ENCODE results near the gene TBL2.

The TBL2 gene

DNA sequence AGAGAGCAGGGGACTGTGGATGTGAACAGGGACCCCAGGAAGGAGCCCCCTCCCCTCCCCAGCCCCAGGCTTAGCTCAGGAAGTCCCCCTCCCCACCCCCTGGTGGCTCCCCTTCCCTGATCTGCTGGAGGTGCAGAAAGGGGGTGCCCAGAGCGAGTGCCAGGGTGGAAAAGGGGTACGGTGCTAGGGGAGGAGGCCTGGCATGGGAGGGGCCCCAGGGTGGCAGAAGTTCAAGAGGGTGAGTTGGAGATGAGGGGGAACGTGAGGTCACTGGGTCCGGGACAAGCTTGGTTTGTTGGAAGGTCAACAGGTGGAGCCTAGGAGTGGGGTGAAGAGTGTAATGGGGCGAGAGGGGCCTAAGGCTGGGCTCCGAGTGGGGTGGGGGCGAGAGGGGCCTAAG, 21.5 kb upstream of the TBL2 start:
- no peaks in the 10 kb centered on the region for H3K9me3 ChIP-seq (ENCODE audit: control insufficient read depth, insufficient read depth, low read depth, low read length)
- no peak overlapping the region for H3K4me3 ChIP-seq (ENCODE audit: low read depth, low read length)
- CTCF ChIA-PET = interaction anchor here (0.6 to 0.7 kb wide), 2 partner anchors 124 to 691 kb away, joined by 3 read pairs; no protein-coding TSS in a partner anchor
- H3K27ac ChIP-seq (ENCODE audit: extremely low read depth, low read depth, low read length) = no peak overlapping the region
- peak; percentile 32; the same call in 1 of the 2 replicates for TF ChIP-seq SCRT2 (tag by site-specific recombination; IDR thresholded peaks at IDR 0.05)
- TF ChIP-seq, protein P1, sequence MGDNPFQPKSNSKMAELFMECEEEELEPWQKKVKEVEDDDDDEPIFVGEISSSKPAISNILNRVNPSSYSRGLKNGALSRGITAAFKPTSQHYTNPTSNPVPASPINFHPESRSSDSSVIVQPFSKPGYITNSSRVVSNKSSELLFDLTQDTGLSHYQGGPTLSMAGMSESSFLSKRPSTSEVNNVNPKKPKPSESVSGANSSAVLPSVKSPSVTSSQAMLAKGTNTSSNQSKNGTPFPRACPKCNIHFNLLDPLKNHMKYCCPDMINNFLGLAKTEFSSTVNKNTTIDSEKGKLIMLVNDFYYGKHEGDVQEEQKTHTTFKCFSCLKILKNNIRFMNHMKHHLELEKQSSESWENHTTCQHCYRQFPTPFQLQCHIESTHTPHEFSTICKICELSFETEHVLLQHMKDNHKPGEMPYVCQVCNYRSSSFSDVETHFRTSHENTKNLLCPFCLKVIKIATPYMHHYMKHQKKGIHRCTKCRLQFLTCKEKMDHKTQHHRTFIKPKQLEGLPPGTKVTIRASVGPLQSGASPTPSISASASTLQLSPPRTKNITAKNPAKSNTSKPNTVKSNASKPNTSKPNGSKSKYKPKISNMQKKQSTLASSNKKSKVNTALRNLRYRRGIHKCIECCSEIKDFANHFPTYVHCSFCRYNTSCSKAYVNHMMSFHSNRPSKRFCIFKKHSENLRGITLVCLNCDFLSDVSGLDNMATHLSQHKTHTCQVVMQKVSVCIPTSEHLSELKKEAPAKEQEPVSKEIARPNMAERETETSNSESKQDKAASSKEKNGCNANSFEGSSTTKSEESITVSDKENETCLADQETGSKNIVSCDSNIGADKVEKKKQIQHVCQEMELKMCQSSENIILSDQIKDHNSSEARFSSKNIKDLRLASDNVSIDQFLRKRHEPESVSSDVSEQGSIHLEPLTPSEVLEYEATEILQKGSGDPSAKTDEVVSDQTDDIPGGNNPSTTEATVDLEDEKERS (tag by site-specific recombination; IDR thresholded peaks at IDR 0.05) = no peak
- no peaks in the 10 kb centered on the region for H3K4me1 ChIP-seq (ENCODE audit: control insufficient read depth, insufficient read depth, low read length)
- no peaks in the 10 kb centered on the region for H3K36me3 ChIP-seq (ENCODE audit: control insufficient read depth in 2 of 2, insufficient read depth in 1 of 2, low read length in 2 of 2)
- POLR2A ChIA-PET = no interaction called here

DNA sequence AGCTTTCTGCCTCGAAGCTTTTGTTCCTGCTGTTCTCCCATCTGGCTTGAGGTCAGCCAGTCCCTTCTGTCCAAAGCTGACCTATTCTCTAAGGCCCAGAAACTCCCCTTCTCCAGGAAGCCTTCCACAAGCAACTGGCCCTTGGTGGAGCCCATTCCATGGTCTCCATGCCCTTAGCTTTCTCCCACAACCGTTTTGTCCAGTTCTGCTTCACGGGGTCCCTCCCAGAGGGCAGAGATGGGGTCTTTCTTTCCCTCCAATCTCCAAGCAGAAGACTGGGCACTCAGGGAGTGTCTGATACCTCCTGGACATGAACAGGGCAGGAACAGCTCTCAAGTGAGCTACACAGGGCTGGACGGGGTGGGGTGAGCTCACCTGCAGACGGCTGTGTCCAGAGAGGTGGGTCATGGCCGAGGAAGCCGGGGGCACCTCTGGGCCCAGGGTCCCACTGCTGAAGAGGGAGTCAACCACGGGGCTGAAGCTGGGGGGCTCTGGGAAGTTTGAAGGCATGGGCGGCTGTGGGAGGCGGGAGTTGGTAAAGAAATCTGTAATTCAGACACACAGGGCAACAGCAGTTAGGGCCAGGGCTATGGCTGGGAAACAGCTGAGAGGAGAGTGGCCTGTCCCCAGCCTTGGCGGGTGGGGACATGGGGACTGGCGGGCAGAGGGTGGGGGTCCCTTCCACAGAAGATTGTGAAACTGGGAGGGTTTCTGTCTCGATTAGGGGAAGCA, 20.9 kb upstream of the TBL2 start:
- CTCF ChIA-PET = interaction anchor here (0.6 to 0.9 kb wide), 6 partner anchors 8 to 691 kb away, joined by 3 to 4 read pairs (median 3); no protein-coding TSS in a partner anchor
- TF ChIP-seq ZNF529 (tag by site-specific recombination; IDR thresholded peaks at IDR 0.05; ENCODE audit: insufficient replicate concordance) (no peak), ZNF114 (tag by site-specific recombination; IDR thresholded peaks at IDR 0.05) (no peak), ZNF157 (tag by site-specific recombination; IDR thresholded peaks at IDR 0.05) (no peak), ZNF354C (tag by site-specific recombination; IDR thresholded peaks at IDR 0.05; ENCODE audit: borderline replicate concordance, low read depth) (no peak), ZNF776 (tag by site-specific recombination; IDR thresholded peaks at IDR 0.05; ENCODE audit: borderline replicate concordance) (no peak), ZNF10 (tag by site-specific recombination; IDR thresholded peaks at IDR 0.05) (no peak), ZNF292 (tag by site-specific recombination; IDR thresholded peaks at IDR 0.05; ENCODE audit: borderline replicate concordance, low read depth) (no peak), ZNF16 (tag by site-specific recombination; IDR thresholded peaks at IDR 0.05; ENCODE audit: low read depth) (no peak), ZFP37 (tag by site-specific recombination; IDR thresholded peaks at IDR 0.05) (no peak), ZNF350 (tag by site-specific recombination; IDR thresholded peaks at IDR 0.05) (no peak), ZNF571 (tag by site-specific recombination; IDR thresholded peaks at IDR 0.05) (no peak), ZNF585B (tag by site-specific recombination; IDR thresholded peaks at IDR 0.05) (no peak), ZNF184 (tag by site-specific recombination; IDR thresholded peaks at IDR 0.05) (no peak), ZNF544 (tag by site-specific recombination; IDR thresholded peaks at IDR 0.05) (no peak), SETDB1 (IDR thresholded peaks at IDR 0.05; ENCODE audit: insufficient read length, low read length) (no peak), ZNF843 (tag by site-specific recombination; IDR thresholded peaks at IDR 0.05) (no peak), ZNF747 (tag by site-specific recombination; IDR thresholded peaks at IDR 0.05) (no peak)
- TF ChIP-seq, protein P2, sequence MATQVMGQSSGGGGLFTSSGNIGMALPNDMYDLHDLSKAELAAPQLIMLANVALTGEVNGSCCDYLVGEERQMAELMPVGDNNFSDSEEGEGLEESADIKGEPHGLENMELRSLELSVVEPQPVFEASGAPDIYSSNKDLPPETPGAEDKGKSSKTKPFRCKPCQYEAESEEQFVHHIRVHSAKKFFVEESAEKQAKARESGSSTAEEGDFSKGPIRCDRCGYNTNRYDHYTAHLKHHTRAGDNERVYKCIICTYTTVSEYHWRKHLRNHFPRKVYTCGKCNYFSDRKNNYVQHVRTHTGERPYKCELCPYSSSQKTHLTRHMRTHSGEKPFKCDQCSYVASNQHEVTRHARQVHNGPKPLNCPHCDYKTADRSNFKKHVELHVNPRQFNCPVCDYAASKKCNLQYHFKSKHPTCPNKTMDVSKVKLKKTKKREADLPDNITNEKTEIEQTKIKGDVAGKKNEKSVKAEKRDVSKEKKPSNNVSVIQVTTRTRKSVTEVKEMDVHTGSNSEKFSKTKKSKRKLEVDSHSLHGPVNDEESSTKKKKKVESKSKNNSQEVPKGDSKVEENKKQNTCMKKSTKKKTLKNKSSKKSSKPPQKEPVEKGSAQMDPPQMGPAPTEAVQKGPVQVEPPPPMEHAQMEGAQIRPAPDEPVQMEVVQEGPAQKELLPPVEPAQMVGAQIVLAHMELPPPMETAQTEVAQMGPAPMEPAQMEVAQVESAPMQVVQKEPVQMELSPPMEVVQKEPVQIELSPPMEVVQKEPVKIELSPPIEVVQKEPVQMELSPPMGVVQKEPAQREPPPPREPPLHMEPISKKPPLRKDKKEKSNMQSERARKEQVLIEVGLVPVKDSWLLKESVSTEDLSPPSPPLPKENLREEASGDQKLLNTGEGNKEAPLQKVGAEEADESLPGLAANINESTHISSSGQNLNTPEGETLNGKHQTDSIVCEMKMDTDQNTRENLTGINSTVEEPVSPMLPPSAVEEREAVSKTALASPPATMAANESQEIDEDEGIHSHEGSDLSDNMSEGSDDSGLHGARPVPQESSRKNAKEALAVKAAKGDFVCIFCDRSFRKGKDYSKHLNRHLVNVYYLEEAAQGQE (tag by site-specific recombination; IDR thresholded peaks at IDR 0.05) = no peak
- TF ChIP-seq, protein P3, sequence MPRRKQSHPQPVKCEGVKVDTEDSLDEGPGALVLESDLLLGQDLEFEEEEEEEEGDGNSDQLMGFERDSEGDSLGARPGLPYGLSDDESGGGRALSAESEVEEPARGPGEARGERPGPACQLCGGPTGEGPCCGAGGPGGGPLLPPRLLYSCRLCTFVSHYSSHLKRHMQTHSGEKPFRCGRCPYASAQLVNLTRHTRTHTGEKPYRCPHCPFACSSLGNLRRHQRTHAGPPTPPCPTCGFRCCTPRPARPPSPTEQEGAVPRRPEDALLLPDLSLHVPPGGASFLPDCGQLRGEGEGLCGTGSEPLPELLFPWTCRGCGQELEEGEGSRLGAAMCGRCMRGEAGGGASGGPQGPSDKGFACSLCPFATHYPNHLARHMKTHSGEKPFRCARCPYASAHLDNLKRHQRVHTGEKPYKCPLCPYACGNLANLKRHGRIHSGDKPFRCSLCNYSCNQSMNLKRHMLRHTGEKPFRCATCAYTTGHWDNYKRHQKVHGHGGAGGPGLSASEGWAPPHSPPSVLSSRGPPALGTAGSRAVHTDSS (tag by site-specific recombination; IDR thresholded peaks at IDR 0.05) = no peak
- POLR2A ChIA-PET = interaction anchor here (0.9 kb wide), 1 partner anchor 21 kb away, joined by 3 read pairs; the partner anchor contains the start of gene TBL2

More for the DNA sequence above, 20.9 kb upstream of the TBL2 start:
- Histone ChIP-seq H3K36me3 (ENCODE audit: control insufficient read depth in 2 of 2, insufficient read depth in 1 of 2, low read length in 2 of 2) (no peaks in the 10 kb centered on the region), H3K4me1 (ENCODE audit: control insufficient read depth, insufficient read depth, low read length) (no peaks in the 10 kb centered on the region), H3K27ac (ENCODE audit: extremely low read depth, low read depth, low read length) (no peak overlapping the region), H3K9me3 (ENCODE audit: control insufficient read depth, insufficient read depth, low read depth, low read length) (no peaks in the 10 kb centered on the region), H3K4me3 (ENCODE audit: low read depth, low read length) (no peak overlapping the region)
